Neural cell (in vitro differentiated cells): ENCODE measurements around the gene CNTNAP2.

Experiments
- EZH2 ChIP-seq: fragments of 200-600, 300-800 bp; shearing (Covaris generic), sonication (generic); IDR thresholded peaks from 2 replicates; pipeline ENCODE4 v1.6.1; 2014; ENCODE audit warnings: antibody characterized with exemption, low read length, borderline replicate concordance, mild to moderate bottlenecking; ENCODE audit not compliant: insufficient read depth, poor library complexity, severe bottlenecking
- TAF1 ChIP-seq: IDR thresholded peaks from 2 replicates; pipeline ENCODE4 v1.6.1; 2012; ENCODE audit warnings: low read depth

DNA sequence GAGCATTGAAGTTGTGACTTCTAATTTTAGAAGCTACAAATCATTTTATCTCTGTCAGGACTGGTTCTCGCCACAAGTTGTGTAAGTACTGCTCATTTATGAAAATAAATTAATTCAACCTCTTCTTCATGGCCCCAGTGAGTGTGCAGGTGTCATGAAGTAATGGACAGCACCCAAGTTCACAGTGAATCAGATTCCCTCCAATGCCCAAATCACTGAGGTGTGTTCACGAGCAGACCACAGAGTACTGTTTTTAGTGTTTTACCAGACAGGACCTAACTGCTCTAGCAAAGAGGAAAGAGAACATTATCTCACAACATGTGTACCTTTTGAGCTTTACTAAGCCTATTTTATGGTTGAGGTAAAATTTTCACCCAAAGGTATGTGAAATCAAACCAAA, 980.0 kb downstream of the CNTNAP2 start:
- TF ChIP-seq EZH2 (no peak), TAF1 (no peak)
